GM19043 (cell line): ENCODE results near the gene PLS3.
"Not testable (repeated sequence)": the region's sequence is repeated elsewhere in the genome, so short reads cannot be mapped to it uniquely, and the experiment has no call there.

Experiments used
- ATAC-seq: cut with Tn5 transposase; IDR thresholded peaks from one replicate; pipeline ENCODE4 v1.9.1; 2021; ENCODE audit warnings: low read depth; ENCODE audit not compliant: unreplicated experiment

Gene PLS3

GRCh38 chrX:115560978-115561604 lies at the start of gene PLS3:
Gene PLS3 (plus strand): TSS chrX:115561174. CDS start chrX:115610251, 49,077 bp downstream.
- no peak for ATAC-seq

- no peak for ATAC-seq
Observed at GRCh38 chrX:115518113-115518512, 42.9 kb upstream of the PLS3 start.

- ATAC-seq, result no peak
Observed at GRCh38 chrX:115521741-115522140, 39.2 kb upstream of the PLS3 start.

DNA sequence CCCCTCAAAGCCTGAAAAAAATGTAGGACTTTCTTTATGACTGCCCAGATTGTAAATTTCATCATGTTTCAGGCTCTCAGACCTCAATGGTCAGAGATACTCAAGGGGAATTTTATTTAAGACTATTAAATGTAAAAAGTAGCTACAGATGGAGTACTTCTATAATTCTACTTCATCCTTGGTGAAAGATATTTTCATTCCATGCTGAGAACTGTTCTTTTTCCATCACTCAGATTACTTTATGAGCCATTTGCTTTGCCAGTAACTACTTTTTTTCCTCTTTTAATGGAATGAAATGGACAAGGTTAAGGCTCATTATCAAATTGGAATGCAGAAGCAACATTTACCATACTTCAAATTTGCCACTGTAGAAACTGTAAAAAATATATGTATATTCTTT lies 38.0 kb upstream of the PLS3 start:
- no peak for ATAC-seq

- ATAC-seq, result no peak
Observed at GRCh38 chrX:115525486-115525885, 35.5 kb upstream of the PLS3 start.

- ATAC-seq, result no peak
Observed at GRCh38 chrX:115531818-115532403, 29.1 kb upstream of the PLS3 start.

- ATAC-seq, result no peak
Observed at GRCh38 chrX:115533485-115533884, 27.5 kb upstream of the PLS3 start.

GRCh38 chrX:115534383-115534782 lies 26.6 kb upstream of the PLS3 start:
- ATAC-seq, result no peak

- no peak for ATAC-seq
Observed at GRCh38 chrX:115535421-115535820, 25.6 kb upstream of the PLS3 start.

DNA sequence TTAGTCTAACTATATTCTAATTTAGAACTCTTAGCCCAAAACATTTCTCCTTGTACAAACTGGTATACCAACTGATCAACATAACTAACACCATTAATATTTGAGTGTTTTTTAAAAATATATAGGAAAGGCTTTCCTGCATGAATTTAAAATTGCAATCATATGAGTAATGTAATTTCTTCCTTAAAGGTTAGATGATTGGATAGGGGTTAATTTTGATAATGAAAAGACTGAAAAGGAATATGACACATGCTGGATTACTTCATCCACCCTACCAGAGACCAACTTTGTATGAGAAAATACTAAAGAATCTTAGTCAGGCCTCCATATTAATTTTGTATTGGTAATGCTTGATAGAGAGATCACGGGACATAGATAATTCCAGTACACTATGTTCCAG lies 25.1 kb upstream of the PLS3 start:
- ATAC-seq, result no peak

- no peak for ATAC-seq
Observed at GRCh38 chrX:115539841-115540240, 21.1 kb upstream of the PLS3 start.

DNA sequence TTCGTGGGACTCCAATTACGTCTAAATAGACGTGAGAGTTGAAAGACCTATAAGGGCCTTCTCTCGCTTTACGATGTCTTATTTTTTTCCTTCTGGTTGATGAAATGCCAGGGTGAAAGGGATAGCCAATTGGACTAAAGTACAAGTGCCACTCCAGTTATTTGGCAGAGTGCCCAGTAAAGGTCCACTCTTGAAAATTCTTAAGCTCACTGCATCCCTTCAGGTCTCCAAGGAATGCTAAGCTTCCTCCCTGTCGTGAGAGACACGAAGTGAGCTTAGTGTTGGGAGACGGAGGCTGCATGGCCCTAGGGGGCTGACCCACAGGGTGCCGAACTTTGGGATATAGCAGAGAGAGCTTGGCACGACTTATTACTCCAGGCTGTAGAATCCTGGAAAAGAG lies 19.9 kb upstream of the PLS3 start:
- not testable (repeated sequence) for ATAC-seq

DNA sequence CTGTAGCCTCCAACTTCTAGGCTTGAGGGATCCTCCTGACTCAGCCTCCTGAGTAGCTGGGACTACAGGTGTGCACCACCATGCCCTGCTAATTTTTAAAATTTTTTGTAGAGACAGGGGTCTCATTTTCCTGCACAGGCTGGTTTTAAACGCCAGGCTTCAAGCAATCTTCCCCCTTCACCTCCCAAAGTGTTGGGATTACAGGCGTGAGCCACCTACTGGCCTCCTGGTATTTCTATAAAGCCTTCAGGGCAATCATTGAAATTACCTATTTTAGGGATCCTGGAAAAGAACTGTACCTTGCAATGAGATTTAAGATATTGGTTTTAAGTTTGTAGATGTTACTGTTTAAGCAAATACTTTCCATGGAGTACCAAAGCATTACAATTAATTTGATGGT lies 13.5 kb upstream of the PLS3 start:
- ATAC-seq, result no peak

DNA sequence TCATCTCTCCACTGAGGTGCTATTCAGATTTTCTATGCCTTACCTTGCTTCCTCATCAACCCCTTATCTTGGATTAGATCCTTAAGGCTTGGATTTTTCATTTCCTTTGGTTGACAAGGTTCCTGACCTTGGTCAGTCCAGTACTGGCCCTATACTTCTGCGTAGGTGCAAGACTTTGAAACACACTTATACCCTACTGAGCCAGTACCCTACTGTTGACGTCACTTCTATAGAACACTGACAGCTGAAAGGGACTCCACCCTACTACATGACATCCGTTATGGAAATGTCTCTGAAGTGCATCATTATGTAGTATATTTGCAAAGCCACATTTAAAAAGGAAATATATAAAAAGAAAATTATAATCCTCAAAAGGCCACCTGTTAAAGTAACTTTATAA lies 12.0 kb upstream of the PLS3 start:
- ATAC-seq, result no peak

DNA sequence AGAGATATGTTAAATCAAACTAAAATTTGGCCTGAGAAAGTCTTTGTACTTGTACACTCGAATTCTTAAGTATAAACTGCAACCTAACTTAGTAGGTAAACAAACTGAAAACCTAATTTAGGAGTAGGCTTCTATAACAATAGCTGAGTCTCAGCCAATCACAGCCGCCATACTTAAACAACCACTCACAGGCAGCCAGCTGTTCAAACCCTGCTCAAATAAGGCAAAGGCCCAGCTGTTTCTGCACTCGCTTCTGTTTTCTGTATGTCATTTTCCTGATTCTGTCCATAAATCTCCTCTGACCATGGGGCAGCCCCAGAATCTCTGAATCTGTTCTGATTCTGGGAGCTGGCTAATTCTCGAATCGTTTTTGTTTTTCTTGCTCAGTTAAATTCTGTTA lies 7.8 kb upstream of the PLS3 start:
- ATAC-seq, result no peak

DNA sequence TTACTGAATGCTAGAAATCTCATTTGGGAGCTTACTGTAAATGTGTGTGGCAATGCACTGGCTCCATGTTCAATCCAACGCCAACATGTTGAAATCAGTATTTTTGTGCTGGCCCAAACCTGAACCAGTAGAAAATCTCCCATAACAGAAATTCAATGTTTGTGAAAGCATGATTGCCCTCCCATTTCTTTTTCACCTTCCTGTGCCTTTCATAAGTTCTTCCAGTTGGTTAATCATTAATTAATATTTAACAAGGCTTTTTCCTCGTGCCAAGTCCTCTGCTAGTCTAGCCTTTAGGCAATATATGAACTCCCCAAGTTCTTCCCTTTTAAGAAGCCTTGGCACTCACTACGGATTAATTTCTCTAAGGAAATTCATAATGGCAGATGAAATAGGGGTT lies 1.3 kb upstream of the PLS3 start:
- ATAC-seq, result no peak

GRCh38 chrX:115560211-115560977 lies 580 bp upstream of the PLS3 start:
- no peak for ATAC-seq

GRCh38 chrX:115561605-115562479 lies 868 bp downstream of the PLS3 start:
- no peak for ATAC-seq

GRCh38 chrX:115562480-115562847 lies 1.5 kb downstream of the PLS3 start:
- ATAC-seq, result no peak

DNA sequence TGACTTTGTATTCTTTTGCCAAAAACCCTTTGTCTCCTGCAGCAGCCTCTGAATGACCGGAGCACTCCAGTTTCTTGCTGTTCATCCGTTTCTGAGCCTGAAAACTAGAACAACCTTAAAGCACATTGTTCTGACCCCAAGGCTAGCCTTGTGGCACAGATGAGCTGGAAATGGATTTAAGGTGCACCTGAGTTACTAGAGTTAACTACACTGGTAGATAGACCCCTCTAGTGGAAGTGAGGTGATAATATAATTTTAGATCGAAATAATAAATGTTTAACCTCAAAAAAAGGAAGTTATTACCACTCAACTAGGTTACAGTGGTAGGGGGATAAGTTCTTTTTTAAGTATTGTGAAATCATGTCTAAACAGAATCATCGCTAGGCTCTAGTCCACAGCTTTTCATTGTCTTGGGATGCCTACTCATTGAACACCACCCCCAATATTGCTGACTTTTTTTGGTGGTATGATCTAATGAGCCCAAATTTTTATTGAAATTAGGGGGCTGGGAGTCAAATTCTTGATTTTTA lies 2.7 kb downstream of the PLS3 start:
- no peak for ATAC-seq

GRCh38 chrX:115564243-115564642 lies 3.3 kb downstream of the PLS3 start:
- ATAC-seq, result no peak
